Measurements from ENCODE around the gene METTL22. TPM values are rescaled to one million over a fixed set of nuclear protein-coding genes. Genes with fewer than 3 reads are reported as not detected.
A peak's percentile ranks its signal among the peaks of the same experiment; 100 is the strongest.

METTL22 gene
- polyA plus RNA-seq, 1 of the 3 experiments (the other 2 are of a cell fraction) = 38.3 TPM

- 62% methylated on average over 4 of the region's 4 CpGs for WGBS (ENCODE audit: low lambda C conversion rate)
- no peaks in the 10 kb centered on the region for H3K79me2 ChIP-seq (ENCODE audit: insufficient read depth)
- ChIA-PET CTCF (no interaction called here), POLR2A (no interaction called here)
- no peaks in the 10 kb centered on the region for H4K20me1 ChIP-seq (ENCODE audit: insufficient read depth)
- H3K4me2 ChIP-seq = no peak overlapping the region
- H3F3A ChIP-seq (replicated peaks; ENCODE audit: insufficient read depth) = peaks cover 5% of the 10 kb centered on the region
- H3K27ac ChIP-seq (ENCODE audit: low read depth in 2 of 2, low read length in 1 of 2) = peak overlapping the region in 1 of 2 experiments; percentile 34; a peak in 1 of 4 replicates
- no peaks in the 10 kb centered on the region for H3K9me3 ChIP-seq
- H3K36me3 ChIP-seq (replicated peaks in 1 of 2; ENCODE audit: control insufficient read depth in 1 of 2, insufficient read depth in 2 of 2, low read length in 1 of 2) = no peaks in the 10 kb centered on the region
- H2AFZ ChIP-seq (ENCODE audit: low read depth) = no peak overlapping the region
- no peaks in the 10 kb centered on the region for H3K27me3 ChIP-seq (ENCODE audit: insufficient read depth)
- H3K4me1 ChIP-seq (ENCODE audit: control insufficient read depth in 1 of 2, insufficient read depth in 2 of 2, low read depth in 1 of 2, low read length in 1 of 2) = peaks cover 0 to 30% of the 10 kb centered on the region in 2 experiments; a peak in 2 of 4 replicates
- DNase-seq = no peak
- no peak overlapping the region for H3K9ac ChIP-seq
- H3K4me3 ChIP-seq (ENCODE audit: low read depth in 2 of 2, low read length in 1 of 2) = no peak overlapping the region
- H3K9me2 ChIP-seq = no peaks in the 10 kb centered on the region
- TF ChIP-seq GABPA (IDR thresholded peaks at IDR 0.05; ENCODE audit: low read depth) = no peak
- no peak for TF ChIP-seq RFX5 (IDR thresholded peaks at IDR 0.05; ENCODE audit: low read length)
- no peak for TF ChIP-seq POLR2AphosphoS5 (IDR thresholded peaks at IDR 0.05; ENCODE audit: low read depth, low read length)
Measured at GRCh38 chr16:8683640-8684039, 62.1 kb downstream of the METTL22 start.

DNA sequence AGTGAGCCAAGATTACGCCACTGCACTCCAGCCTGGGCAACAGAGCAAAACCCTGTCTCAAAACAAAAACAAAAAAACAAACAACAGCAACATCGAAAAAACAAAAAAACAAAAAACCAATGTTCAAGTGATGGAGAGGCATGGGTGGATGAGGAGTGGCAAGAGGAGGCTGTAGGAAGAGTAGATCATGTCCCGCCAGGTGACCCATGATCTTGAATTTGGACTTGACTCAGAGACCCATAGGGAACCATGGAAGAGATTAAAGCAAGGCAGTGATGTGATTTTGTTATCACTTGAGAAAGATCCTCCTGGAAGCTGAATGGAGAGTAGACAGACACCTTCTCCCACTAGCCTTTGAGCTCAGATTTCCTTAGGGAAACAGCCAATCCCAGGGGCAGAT, 64.1 kb downstream of the METTL22 start:
- Histone ChIP-seq H3K9me3 (peaks cover 7% of the 10 kb centered on the region), H3K4me1 (ENCODE audit: control insufficient read depth in 1 of 2, insufficient read depth in 2 of 2, low read depth in 1 of 2, low read length in 1 of 2) (peaks cover 0 to 30% of the 10 kb centered on the region in 2 experiments; a peak in 1 of 4 replicates), H3K4me2 (no peak overlapping the region), H2AFZ (ENCODE audit: low read depth) (no peak overlapping the region), H3K36me3 (replicated peaks in 1 of 2; ENCODE audit: control insufficient read depth in 1 of 2, insufficient read depth in 2 of 2, low read length in 1 of 2) (no peaks in the 10 kb centered on the region), H3K27ac (ENCODE audit: low read depth in 2 of 2, low read length in 1 of 2) (peak overlapping the region in 1 of 2 experiments; percentile 43; a peak in 1 of 4 replicates), H3K79me2 (ENCODE audit: insufficient read depth) (no peaks in the 10 kb centered on the region), H3K4me3 (ENCODE audit: low read depth in 2 of 2, low read length in 1 of 2) (no peak overlapping the region), H3K27me3 (ENCODE audit: insufficient read depth) (no peaks in the 10 kb centered on the region), H3K9me2 (no peaks in the 10 kb centered on the region), H4K20me1 (ENCODE audit: insufficient read depth) (no peaks in the 10 kb centered on the region), H3F3A (replicated peaks; ENCODE audit: insufficient read depth) (no peaks in the 10 kb centered on the region), H3K9ac (no peak overlapping the region)
- ChIA-PET POLR2A (no interaction called here), CTCF (interaction anchor here (1.1 to 1.6 kb wide), 2 partner anchors 20 to 106 kb away, joined by 3 read pairs; no protein-coding TSS in a partner anchor)
- TF ChIP-seq NRF1 (IDR thresholded peaks at IDR 0.05; ENCODE audit: low read depth, low read length) = no peak
- TF ChIP-seq USF2 (IDR thresholded peaks at IDR 0.05; ENCODE audit: borderline replicate concordance, low read depth, low read length) = no peak
- TF ChIP-seq SMC3 (IDR thresholded peaks at IDR 0.05; ENCODE audit: low read depth, low read length) = no peak
- TF ChIP-seq FOXM1 (IDR thresholded peaks at IDR 0.05; ENCODE audit: low read depth) = no peak
- TF ChIP-seq, protein P1, sequence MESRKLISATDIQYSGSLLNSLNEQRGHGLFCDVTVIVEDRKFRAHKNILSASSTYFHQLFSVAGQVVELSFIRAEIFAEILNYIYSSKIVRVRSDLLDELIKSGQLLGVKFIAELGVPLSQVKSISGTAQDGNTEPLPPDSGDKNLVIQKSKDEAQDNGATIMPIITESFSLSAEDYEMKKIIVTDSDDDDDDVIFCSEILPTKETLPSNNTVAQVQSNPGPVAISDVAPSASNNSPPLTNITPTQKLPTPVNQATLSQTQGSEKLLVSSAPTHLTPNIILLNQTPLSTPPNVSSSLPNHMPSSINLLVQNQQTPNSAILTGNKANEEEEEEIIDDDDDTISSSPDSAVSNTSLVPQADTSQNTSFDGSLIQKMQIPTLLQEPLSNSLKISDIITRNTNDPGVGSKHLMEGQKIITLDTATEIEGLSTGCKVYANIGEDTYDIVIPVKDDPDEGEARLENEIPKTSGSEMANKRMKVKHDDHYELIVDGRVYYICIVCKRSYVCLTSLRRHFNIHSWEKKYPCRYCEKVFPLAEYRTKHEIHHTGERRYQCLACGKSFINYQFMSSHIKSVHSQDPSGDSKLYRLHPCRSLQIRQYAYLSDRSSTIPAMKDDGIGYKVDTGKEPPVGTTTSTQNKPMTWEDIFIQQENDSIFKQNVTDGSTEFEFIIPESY (IDR thresholded peaks at IDR 0.05; ENCODE audit: borderline replicate concordance, low read depth) = no peak
- no peak for TF ChIP-seq RCOR1 (IDR thresholded peaks at IDR 0.05; ENCODE audit: low read length)
- no peak for TF ChIP-seq TCF12 (IDR thresholded peaks at IDR 0.05)
- TF ChIP-seq CHD2 (IDR thresholded peaks at IDR 0.05; ENCODE audit: low read length, partially characterized antibody) = no peak
- TF ChIP-seq, protein P2, sequence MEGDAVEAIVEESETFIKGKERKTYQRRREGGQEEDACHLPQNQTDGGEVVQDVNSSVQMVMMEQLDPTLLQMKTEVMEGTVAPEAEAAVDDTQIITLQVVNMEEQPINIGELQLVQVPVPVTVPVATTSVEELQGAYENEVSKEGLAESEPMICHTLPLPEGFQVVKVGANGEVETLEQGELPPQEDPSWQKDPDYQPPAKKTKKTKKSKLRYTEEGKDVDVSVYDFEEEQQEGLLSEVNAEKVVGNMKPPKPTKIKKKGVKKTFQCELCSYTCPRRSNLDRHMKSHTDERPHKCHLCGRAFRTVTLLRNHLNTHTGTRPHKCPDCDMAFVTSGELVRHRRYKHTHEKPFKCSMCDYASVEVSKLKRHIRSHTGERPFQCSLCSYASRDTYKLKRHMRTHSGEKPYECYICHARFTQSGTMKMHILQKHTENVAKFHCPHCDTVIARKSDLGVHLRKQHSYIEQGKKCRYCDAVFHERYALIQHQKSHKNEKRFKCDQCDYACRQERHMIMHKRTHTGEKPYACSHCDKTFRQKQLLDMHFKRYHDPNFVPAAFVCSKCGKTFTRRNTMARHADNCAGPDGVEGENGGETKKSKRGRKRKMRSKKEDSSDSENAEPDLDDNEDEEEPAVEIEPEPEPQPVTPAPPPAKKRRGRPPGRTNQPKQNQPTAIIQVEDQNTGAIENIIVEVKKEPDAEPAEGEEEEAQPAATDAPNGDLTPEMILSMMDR (IDR thresholded peaks at IDR 0.05) = no peak
- TF ChIP-seq RXRA (IDR thresholded peaks at IDR 0.05; ENCODE audit: borderline replicate concordance, low read depth) = no peak
- TF ChIP-seq, protein P3, sequence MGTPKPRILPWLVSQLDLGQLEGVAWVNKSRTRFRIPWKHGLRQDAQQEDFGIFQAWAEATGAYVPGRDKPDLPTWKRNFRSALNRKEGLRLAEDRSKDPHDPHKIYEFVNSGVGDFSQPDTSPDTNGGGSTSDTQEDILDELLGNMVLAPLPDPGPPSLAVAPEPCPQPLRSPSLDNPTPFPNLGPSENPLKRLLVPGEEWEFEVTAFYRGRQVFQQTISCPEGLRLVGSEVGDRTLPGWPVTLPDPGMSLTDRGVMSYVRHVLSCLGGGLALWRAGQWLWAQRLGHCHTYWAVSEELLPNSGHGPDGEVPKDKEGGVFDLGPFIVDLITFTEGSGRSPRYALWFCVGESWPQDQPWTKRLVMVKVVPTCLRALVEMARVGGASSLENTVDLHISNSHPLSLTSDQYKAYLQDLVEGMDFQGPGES (IDR thresholded peaks at IDR 0.05; ENCODE audit: low read depth, low read length) = no peak
- 37% methylated on average over 3 of the region's 3 CpGs for WGBS (ENCODE audit: low lambda C conversion rate)
- DNase-seq = no peak
